NCI-H1436 (cell line): ENCODE measurements around the gene RBFOX1.

ENCODE experiments used
- DNase-seq: peaks from one replicate; lab custom pipeline; 2025; lab: John Stamatoyannopoulos, UW

The RBFOX1 gene

GRCh38 chr16:7602291-7602950 lies 269.8 kb downstream of the RBFOX1 start:
- DNase-seq = no peak

GRCh38 chr16:7605812-7606211 lies 273.2 kb downstream of the RBFOX1 start:
- DNase-seq = no peak

- no peak for DNase-seq
Measured at GRCh38 chr16:7612671-7613070, 280.0 kb downstream of the RBFOX1 start.

DNA sequence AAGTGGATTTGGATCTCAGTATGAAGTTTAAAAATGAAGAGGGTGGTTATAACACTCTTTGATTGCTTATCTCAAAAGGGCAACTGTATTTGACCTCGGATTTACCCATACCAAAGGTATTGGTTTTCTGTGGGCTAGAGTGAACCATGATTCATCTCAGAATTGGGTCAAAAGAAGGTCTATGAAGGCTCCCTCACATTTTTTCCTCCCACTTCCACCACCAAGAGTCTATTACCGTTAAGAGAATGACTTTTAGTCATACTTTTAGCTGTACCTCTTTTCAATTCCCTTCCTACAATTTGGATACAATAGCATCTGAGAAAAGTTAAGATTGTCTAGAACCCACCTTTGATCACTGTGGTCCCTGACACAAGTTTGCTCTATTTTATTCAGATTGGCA lies 280.9 kb downstream of the RBFOX1 start:
- DNase-seq = no peak

DNA sequence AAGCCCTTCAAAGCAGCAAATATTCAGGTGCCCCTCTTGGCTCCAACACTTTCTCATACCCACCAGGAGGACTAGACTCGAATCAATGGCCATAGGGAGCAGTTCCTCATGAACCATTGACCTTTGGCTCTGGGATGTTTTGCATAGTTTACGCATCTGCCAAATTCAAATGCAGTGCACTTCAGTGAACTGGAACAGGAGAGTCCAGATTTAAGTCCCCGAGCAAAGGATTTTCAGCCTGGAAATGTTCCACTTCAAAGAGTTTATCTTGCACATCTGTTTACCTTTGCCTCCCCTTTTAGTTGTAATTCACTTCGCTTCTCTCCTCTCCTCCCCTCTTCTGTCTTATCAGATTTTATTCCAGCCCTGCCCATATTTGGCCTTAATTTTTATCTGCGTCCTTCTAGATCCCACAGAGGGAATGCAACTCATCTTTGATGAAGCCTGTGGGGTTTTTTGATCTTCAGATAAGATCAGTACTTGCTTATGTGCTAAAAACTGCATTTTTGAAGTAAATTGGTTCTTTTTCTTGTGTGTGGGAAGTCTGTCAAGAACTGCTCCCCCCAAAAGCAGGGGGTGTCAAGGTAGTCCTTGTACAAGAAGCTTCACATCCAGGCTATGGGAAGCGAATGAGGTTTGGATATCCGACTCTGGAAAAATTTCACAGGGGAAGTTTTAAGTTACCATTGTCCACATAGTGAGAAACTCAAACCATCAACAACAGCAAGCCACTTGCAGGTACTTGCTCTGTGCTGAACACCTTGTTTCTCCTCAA lies 281.6 kb downstream of the RBFOX1 start:
- no peak for DNase-seq

DNA sequence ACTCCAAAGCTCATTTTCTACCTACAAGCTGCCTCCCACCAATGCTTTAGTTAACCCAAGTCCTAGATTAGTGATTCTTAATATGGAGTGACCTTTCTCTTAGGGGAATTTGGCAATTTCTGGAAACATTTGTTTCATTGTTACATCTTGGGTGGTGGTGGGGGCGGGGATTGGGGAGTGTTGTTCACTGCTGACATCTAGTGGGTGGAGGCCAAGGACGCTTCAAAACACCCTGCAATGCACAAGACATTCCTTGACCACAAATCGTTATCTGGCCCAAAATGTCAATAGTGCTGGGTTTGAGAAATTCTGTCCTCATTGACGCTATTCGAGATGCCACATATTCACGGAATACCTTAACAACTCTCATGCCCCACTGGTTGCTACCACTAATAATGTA lies 282.9 kb downstream of the RBFOX1 start:
- no peak for DNase-seq

DNA sequence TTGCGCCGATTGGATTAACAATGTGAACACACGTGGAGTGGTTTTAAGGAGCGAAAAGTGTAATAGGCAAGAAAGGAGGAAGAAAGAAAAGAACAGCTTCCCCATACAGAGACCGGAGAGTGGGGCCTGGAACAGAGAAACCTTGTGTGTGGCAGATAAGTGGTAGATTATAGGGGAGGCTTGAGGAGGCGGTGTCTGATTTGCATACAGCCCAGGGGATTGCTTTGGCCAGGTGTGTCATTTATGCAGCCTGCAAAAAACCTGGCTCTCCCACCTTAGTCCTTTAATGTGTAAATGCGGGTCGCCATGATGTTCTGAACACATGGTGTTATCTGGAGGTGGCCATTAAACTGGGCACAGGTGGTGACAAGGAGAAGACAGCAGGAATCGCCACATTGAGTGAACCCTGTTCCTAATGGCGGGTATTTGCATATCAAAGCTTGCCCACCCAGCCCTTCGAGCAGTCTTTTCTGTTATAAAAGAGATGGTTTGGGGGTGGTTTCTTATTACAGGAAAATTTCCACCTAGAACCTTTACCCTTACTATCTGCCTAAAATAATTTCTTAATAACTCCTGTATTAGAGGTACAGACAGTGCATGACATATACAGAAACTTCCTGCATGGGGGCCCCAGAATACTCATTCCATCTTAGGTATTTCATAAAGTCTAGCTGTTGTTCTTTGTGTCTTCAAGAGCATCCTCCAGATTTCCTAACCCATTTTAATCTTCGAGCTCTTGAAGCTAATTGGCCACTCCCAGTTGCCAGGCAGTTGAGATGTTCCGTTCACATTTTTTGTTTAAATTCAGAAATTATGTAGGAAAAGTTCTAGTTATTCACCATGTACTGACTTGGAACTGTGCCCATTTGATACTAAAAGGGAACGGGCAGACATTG lies 292.5 kb downstream of the RBFOX1 start:
- no peak for DNase-seq

- DNase-seq = no peak
Measured at GRCh38 chr16:7628981-7629380, 296.3 kb downstream of the RBFOX1 start.

DNA sequence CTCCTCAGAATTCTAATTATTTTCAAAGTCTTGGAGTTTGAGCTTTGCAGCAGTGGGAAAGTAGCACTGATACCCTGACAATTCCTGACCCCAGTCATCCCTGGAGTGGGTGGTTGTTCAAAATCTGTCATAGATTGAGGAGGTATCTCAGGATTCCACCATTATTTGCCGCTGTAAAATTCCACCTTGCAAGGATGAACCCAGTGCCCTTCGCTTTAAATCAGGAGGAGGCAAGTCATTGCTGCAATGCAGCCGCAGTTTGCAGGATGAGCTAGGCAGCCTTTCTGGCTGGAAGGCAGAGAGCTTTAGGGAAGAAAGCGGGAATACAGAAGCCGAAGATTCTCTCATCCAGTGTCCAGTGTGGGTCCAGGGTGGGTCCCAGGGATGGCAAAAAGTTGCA lies 296.9 kb downstream of the RBFOX1 start:
- DNase-seq = no peak

GRCh38 chr16:7637446-7637845 lies 304.8 kb downstream of the RBFOX1 start:
- no peak for DNase-seq

DNA sequence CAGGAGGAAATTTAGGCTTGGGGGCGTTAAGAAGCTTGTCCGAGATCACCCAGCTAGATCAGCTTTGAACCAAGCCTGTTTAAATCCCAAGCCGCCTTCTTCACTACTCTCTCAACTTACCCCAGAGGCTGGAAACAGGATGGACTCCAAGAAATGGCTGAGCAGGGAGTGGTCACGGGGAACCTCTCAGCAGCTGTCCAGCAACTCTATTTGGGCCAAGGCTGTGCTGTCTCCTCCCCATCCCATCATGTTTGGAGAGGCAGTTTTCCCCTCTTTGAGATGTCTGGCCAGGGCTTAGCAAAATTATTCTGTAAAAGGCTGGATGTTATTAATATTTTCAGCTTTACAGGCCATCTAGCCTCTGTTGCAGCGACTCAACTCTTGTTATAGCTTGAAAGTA lies 305.7 kb downstream of the RBFOX1 start:
- DNase-seq = no peak

GRCh38 chr16:7640334-7640733 lies 307.7 kb downstream of the RBFOX1 start:
- DNase-seq = no peak

GRCh38 chr16:7644176-7644575 lies 311.5 kb downstream of the RBFOX1 start:
- DNase-seq = no peak

GRCh38 chr16:7644811-7645210 lies 312.2 kb downstream of the RBFOX1 start:
- DNase-seq = no peak

GRCh38 chr16:7646821-7647500 lies 314.3 kb downstream of the RBFOX1 start:
- DNase-seq = no peak

- DNase-seq = no peak
Measured at GRCh38 chr16:7650431-7650830, 317.8 kb downstream of the RBFOX1 start.

- DNase-seq = no peak
Measured at GRCh38 chr16:7651803-7652570, 319.3 kb downstream of the RBFOX1 start.

GRCh38 chr16:7653746-7654461 lies 321.3 kb downstream of the RBFOX1 start:
- DNase-seq = no peak

- no peak for DNase-seq
Measured at GRCh38 chr16:7675628-7676027, 343.0 kb downstream of the RBFOX1 start.

DNA sequence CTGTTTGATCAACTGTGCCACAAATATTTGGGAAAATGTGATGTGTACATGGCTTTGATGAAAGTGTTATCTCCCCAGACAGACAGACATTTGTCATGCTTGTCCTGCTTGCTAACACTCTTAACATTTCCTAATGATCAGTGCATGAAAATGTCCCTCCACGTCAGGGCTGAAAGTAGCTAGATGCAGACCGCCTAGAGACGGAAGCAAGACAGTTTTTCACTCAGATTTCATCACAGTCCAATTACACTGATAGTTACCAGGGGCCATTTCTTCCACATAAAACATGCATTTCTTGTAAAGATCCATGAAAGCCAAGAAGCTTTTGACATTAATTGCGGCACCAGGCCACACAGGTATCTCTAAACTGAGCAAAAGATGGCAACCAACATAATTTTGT lies 347.7 kb downstream of the RBFOX1 start:
- DNase-seq = no peak

- no peak for DNase-seq
Measured at GRCh38 chr16:7688811-7689210, 356.2 kb downstream of the RBFOX1 start.
